T-helper 9 cell (primary cell): ENCODE results near the gene PLK4.
"Not testable (repeated sequence)": the region's sequence is repeated elsewhere in the genome, so short reads cannot be mapped to it uniquely, and the experiment has no call there.

Source experiments
- DNase-seq: peaks from one replicate; pipeline ENCODE4 v3.0.0-alpha.2; 2020

The PLK4 gene

GRCh38 chr4:127916512-127916911 lies 35.8 kb downstream of the PLK4 start:
- DNase-seq = no peak

GRCh38 chr4:127917151-127917550 lies 36.5 kb downstream of the PLK4 start:
- no peak for DNase-seq

- DNase-seq = no peak
Measured at GRCh38 chr4:127920521-127920920, 39.8 kb downstream of the PLK4 start.

- DNase-seq = no peak
Measured at GRCh38 chr4:127922226-127922625, 41.5 kb downstream of the PLK4 start.

GRCh38 chr4:127925720-127926119 lies 45.0 kb downstream of the PLK4 start:
- not testable (repeated sequence) for DNase-seq

- DNase-seq = no peak
Measured at GRCh38 chr4:127930175-127930574, 49.5 kb downstream of the PLK4 start.

GRCh38 chr4:127931836-127932235 lies 51.1 kb downstream of the PLK4 start:
- not testable (repeated sequence) for DNase-seq

- no peak for DNase-seq
Measured at GRCh38 chr4:127936974-127937373, 56.3 kb downstream of the PLK4 start.
